Occipital lobe (tissue), 2 donors: Measurements from ENCODE around the gene CTNNA3. TPM values are rescaled to one million over a fixed set of nuclear protein-coding genes. Genes with fewer than 3 reads are reported as not detected.
"Not testable (repeated sequence)": the region's sequence is repeated elsewhere in the genome, so short reads cannot be mapped to it uniquely, and the experiment has no call there.

ENCODE experiments used
- DNase-seq: peaks from one replicate; lab custom pipeline; 2025; lab: John Stamatoyannopoulos, UW
- total RNA-seq: library from RNA; depleted of rRNA; stranded (reverse); fragments of >200 nt; gene quantifications from one replicate; pipeline ENCODE4 v1.2.3, GENCODE V29; 2014

The CTNNA3 gene
- total RNA-seq, 1 donor from 2014 or later: 1.7 TPM

GRCh38 chr10:67257018-67257417, 439.0 kb downstream of the CTNNA3 start:
- no peak for DNase-seq

DNA sequence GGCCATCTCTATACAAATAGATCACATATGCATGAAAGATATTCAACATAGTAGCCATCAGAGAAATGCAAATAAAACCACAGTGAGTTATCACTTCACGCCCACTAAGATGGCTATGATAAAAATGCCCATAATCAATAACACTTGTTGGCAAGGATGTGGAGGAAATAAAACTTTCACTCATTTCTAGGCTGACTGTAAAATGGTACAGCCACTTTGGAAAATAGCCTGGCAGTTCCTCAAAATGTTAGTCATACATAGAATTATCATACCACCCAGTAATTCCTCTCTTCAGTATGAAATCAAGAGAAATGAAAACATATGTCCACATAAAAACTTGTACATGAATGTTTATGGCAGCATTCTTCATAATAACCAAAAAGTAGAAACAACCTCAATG, 445.3 kb downstream of the CTNNA3 start:
- DNase-seq: no peak

- DNase-seq: no peak
These were observed 449.9 kb downstream of the CTNNA3 start for GRCh38 chr10:67246066-67246555.

- DNase-seq: no peak
These were observed 453.5 kb downstream of the CTNNA3 start for GRCh38 chr10:67242528-67242927.

- no peak for DNase-seq
These were observed 454.5 kb downstream of the CTNNA3 start for GRCh38 chr10:67241451-67241850.

DNA sequence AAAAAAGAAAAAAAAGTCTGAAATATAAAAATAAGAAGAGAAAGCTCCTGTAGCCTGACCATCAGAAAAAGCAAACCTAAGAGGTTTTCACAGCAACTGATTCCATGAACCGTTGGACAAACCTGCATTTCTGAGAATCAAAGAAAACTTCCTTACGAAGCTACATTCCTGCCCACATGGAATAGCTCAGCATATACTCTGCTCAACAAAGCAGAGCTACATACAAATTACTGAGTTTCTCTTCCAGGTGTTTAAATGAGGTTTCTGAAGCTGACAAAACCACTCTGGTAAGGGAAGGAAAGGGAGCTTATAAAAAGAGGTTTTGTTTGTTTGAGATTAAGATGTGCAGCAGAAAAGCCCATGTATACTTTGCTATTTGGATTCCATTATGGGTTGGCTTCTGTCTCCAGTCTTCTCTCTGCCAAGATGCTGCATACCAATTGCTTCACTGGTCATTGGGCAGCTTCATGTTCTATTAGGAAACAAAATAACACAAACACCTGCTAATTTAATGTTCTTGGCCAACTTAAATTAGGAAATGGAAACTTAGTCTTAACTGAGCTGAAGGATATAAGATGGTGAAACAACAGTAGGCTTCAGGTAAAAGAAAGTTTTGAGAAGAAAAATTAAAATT, 456.0 kb downstream of the CTNNA3 start:
- DNase-seq: no peak

- not testable (repeated sequence) for DNase-seq
These were observed 465.1 kb downstream of the CTNNA3 start for GRCh38 chr10:67230680-67231500.

- DNase-seq: no peak
These were observed 470.8 kb downstream of the CTNNA3 start for GRCh38 chr10:67225226-67225625.

- no peak for DNase-seq
These were observed 471.4 kb downstream of the CTNNA3 start for GRCh38 chr10:67224553-67224952.

- DNase-seq: no peak
These were observed 473.1 kb downstream of the CTNNA3 start for GRCh38 chr10:67222934-67223333.

DNA sequence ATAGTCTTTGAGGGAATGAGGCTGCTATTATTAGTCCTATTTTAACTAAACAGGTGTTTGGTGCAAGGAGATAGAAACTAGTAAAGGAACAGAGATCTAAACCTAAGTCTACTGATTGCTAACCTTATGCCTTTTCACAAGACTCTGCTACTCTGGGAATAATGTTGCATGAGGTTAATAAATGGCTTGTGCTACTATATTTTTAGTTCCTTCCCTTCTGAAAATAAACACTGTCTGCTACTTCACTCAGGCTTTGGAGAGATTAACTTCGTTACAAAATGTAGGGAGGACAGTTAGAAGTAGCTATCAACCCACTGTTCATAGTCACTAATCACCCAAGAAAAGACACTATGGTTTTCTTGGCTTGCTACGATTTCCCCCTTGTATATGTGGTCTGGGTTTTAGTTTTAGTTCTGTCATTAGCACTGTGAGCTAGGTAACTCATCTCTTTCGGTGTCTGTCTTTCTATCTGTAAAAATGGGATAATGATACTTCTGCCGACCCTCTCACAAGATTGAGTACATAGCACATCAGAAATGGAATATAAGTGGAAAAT, 474.0 kb downstream of the CTNNA3 start:
- no peak for DNase-seq

GRCh38 chr10:67211680-67212079, 484.3 kb downstream of the CTNNA3 start:
- DNase-seq: no peak

- not testable (repeated sequence) for DNase-seq
These were observed 488.1 kb downstream of the CTNNA3 start for GRCh38 chr10:67207923-67208322.

GRCh38 chr10:67200913-67201564, 495.0 kb downstream of the CTNNA3 start:
- no peak for DNase-seq

DNA sequence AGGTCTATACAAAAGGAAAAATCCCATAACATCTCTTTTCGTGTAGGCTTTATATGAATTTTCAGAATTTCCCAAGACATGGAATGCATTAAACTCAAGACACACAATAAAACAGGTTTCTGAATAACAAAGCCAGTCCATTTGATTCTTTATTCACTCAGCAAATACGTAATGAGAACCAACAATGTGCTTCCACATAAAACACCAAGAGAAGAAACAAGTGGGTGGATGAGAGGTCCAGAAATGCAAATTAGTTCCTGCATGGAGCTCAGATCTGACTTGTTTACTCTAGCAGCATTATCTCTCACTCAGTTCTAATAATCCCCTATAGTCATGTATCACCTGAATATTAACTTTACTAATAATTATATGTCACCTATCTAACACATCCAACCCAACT, 520.6 kb downstream of the CTNNA3 start:
- no peak for DNase-seq

DNA sequence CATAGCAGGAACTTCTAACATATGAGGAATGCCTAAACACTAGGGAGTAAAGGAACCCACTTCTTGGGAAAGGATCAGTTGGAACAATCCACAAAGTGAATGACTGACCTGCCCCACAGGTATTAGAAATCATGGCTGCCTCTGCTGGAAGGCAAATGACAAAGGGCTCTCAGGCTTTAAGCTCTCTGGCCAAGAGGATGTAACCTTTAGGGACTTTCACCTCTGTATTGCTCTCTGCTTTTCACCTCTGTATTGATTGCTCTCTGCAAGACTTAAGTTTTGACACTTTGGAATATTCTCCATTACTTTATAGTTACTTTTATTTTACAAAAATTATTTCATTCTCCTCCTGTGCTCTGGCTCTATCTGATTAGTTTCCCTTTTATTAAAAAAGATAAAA, 522.2 kb downstream of the CTNNA3 start:
- DNase-seq: no peak

- no peak for DNase-seq
These were observed 524.0 kb downstream of the CTNNA3 start for GRCh38 chr10:67171970-67172369.

- no peak for DNase-seq
These were observed 539.8 kb downstream of the CTNNA3 start for GRCh38 chr10:67156239-67156638.

GRCh38 chr10:67151471-67151870, 544.5 kb downstream of the CTNNA3 start:
- DNase-seq: no peak

DNA sequence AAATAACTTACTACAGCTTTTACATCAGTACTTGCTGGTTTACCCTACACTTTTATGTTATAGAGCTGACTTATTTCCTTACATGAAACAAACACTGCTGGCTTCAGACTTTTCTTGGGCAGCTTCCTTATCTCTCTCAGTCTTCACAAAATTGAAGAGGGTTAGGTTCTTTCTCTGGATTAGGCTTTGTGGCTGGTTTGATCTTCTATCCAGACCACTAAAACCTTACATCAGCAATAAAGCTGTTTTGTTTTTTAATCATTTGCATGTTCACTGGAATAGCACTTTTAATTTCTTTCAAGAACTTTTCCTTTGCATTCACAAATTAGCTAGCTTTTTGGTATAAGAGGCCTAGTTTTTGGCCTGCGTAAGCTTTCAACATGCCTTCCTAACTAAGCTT, 551.5 kb downstream of the CTNNA3 start:
- no peak for DNase-seq

DNA sequence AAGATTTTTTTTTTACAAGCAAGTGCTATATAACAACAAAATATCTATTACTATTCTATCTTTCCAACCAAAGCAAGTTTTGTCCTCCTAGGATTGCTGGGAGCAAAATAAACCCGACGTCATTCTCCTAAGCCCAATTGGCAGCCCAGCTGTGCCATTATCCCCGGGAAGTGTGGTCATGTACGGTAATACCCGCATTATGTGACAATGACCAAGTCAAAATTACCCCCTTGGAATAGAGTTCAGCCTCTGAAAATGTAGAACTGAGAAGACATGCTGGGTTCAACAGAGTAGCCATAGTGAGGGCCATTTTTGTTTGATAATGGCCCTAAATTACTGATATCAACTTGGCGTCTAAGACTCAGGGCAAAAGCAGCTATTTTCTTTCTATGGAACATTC, 554.7 kb downstream of the CTNNA3 start:
- no peak for DNase-seq

DNA sequence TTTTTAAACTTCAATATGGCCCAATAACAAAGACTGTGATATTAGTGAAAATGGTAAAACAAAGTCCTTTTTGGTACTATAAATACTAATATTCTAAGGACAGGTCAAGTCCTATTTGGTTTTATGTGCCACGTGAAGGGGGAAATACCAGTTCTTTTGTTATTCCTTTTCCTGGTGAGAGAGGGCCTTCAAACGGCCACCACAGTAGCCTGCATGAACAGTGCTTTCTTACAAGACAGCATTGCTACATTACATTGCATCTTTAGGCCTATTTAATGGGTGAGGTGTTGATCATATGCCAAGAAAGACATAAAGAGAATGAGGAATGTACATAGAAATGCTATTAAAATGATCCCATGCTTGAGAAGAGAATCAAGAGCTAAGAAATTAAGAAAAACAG, 555.4 kb downstream of the CTNNA3 start:
- no peak for DNase-seq
